Vagina (tissue), 2 donors: Measurements from ENCODE around the gene PIP5K1B. TPM values are rescaled to one million over a fixed set of nuclear protein-coding genes. Genes with fewer than 3 reads are reported as not detected.

ENCODE experiments used
- DNase-seq, 2 donors: peaks; one replicate each; pipeline ENCODE4 v3.0.0-alpha.2; 2017; ENCODE audit errors: extremely low spot score in 2 of 2
- H3K27ac ChIP-seq: fragments of 200-600 bp; sonication (generic); one replicate; pipeline ENCODE4 v1.5.1; 2019
- H3K27me3 ChIP-seq: fragments of 200-600 bp; sonication (generic); one replicate; pipeline ENCODE4 v1.5.1; 2019
- H3K36me3 ChIP-seq, 2 donors: fragments of 200-600 bp; sonication (generic); one replicate each; pipeline ENCODE4 v1.5.1; 2017 to 2019
- H3K4me1 ChIP-seq: fragments of 200-600 bp; sonication (generic); one replicate; pipeline ENCODE4 v1.5.1; 2019
- H3K4me3 ChIP-seq, 2 donors: fragments of 200-600 bp; sonication (generic); 1 replicate in 1 of 2; 2 replicates in 1 of 2; pipeline ENCODE4 v1.5.1; 2016 to 2019
- H3K9me3 ChIP-seq: fragments of 200-600 bp; sonication (generic); one replicate; pipeline ENCODE4 v1.5.1; 2019
- CTCF ChIP-seq, 3 experiments: fragments of 450-650 bp in 2 of 3; fragments of 200-600 bp in 1 of 3; sonication (generic) in 1 of 3; IDR thresholded peaks; one replicate each; pipeline ENCODE4 v1.5.1; 2017 to 2019; ENCODE audit warnings: antibody characterized with exemption in 3 of 3, mild to moderate bottlenecking in 2 of 3, moderate library complexity in 2 of 3
- POLR2A ChIP-seq, 2 donors: fragments of 450-650 bp; IDR thresholded peaks; one replicate each; pipeline ENCODE4 v1.6.1; 2017; ENCODE audit warnings: antibody characterized with exemption in 2 of 2, mild to moderate bottlenecking in 2 of 2, moderate library complexity in 2 of 2
- POLR2AphosphoS5 ChIP-seq, 2 donors: sonication (generic); formaldehyde crosslinking; IDR thresholded peaks; one replicate each; pipeline ENCODE4 v1.9.0; 2017; ENCODE audit warnings: antibody characterized with exemption in 2 of 2, mild to moderate bottlenecking in 2 of 2, low read depth in 1 of 2; ENCODE audit not compliant: insufficient read depth in 1 of 2
- intact Hi-C: fragments of 100-400 bp; cut with DNase I; formaldehyde crosslinking; loops from one replicate; pipeline ENCODE4 v1.15.1; 2023
- total RNA-seq: library from RNA; depleted of rRNA; stranded (reverse); fragments of >200 nt; gene quantifications from one replicate; pipeline ENCODE4 v1.2.3, GENCODE V29; 2016

PIP5K1B gene
- total RNA-seq, 1 donor from 2014 or later = 2.9 TPM

DNA sequence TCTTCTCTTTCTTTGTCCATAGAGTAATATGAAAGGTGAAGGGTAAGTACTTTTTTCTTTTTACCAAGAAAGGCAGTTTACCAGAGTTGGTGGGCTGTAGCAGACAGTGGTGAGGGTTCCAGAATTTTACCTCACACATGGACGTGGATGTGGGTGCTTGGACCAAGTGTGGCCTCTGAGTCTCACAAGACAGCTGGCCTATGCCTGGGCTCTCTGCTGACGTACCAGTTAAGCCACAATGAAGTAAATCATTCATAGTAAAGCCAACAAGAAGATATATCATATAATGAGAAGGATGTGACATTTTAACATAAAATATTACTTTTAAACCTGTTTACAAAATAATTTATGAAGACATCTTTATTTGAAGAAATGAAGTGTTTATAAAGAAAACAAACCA lies 202.9 kb downstream of the PIP5K1B start:
- Histone ChIP-seq H3K27me3 (no peaks in the 10 kb centered on the region), H3K4me1 (no peaks in the 10 kb centered on the region), H3K9me3 (no peaks in the 10 kb centered on the region), H3K27ac (no peak overlapping the region), H3K36me3 (no peaks in the 10 kb centered on the region), H3K4me3 (no peak overlapping the region)
- intact Hi-C loops = no loop called here
- DNase-seq = no peak
- TF ChIP-seq POLR2AphosphoS5 (IDR thresholded peaks at IDR 0.05; ENCODE audit: insufficient read depth in 1 of 2, low read depth in 1 of 2) (no peak), CTCF (IDR thresholded peaks at IDR 0.05) (no peak), POLR2A (IDR thresholded peaks at IDR 0.05) (no peak)

DNA sequence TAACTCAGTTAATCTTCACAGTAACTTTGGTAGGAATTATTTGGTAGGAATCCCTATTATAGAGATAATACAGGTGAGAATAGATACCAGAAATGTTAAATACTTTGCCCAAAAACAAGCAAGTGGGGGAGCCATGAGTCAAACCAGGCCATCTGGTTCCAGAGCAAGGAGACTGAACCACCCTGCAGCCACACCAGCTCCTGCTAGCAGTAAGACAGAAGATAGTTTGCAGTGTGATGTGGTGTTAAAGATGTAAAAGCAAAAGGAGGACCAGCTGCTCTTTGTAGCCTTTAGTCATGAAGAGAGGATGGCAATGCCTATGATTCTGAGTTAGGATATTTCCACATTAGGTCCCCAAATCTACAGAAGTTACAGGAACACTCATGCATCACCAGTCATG lies 207.5 kb downstream of the PIP5K1B start:
- TF ChIP-seq CTCF (IDR thresholded peaks at IDR 0.05) = no peak
- no peak for TF ChIP-seq POLR2A (IDR thresholded peaks at IDR 0.05)
- TF ChIP-seq POLR2AphosphoS5 (IDR thresholded peaks at IDR 0.05; ENCODE audit: insufficient read depth in 1 of 2, low read depth in 1 of 2) = no peak
- intact Hi-C loops = no loop called here
- Histone ChIP-seq H3K36me3 (no peaks in the 10 kb centered on the region), H3K9me3 (no peaks in the 10 kb centered on the region), H3K27ac (no peak overlapping the region), H3K27me3 (no peaks in the 10 kb centered on the region), H3K4me3 (no peak overlapping the region), H3K4me1 (no peaks in the 10 kb centered on the region)
- no peak for DNase-seq

DNA sequence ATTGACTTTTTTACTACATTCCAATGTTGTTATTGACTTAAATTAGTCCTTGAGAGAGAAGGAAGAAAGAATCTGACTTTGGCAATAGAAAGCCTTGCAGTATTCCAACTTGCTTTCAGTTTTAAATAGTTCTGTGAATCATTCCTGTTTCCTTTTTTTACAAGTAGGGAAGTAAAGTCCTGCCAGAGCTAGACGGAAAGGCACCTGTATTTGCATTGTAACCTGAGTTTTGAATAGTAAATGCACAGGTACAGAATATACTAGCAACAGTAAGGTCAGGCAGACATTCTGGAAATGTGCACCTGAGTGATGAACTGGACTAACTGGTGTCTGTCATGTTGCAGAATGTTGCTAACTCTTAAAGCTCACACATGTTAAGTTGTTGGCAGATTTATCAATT lies 208.0 kb downstream of the PIP5K1B start:
- Histone ChIP-seq H3K36me3 (no peaks in the 10 kb centered on the region), H3K4me3 (no peak overlapping the region), H3K9me3 (no peaks in the 10 kb centered on the region), H3K27ac (no peak overlapping the region), H3K4me1 (no peaks in the 10 kb centered on the region), H3K27me3 (no peaks in the 10 kb centered on the region)
- no peak for DNase-seq
- no peak for TF ChIP-seq CTCF (IDR thresholded peaks at IDR 0.05)
- intact Hi-C loops = no loop called here

- no peak overlapping the region for H3K27ac ChIP-seq
- H3K4me1 ChIP-seq = no peaks in the 10 kb centered on the region
- intact Hi-C loops = no loop called here
- H3K27me3 ChIP-seq = no peaks in the 10 kb centered on the region
- no peak for DNase-seq
- no peak overlapping the region for H3K4me3 ChIP-seq
- TF ChIP-seq POLR2AphosphoS5 (IDR thresholded peaks at IDR 0.05; ENCODE audit: insufficient read depth in 1 of 2, low read depth in 1 of 2) = no peak
- TF ChIP-seq CTCF (IDR thresholded peaks at IDR 0.05) = no peak
- TF ChIP-seq POLR2A (IDR thresholded peaks at IDR 0.05) = no peak
- H3K9me3 ChIP-seq = no peaks in the 10 kb centered on the region
- no peaks in the 10 kb centered on the region for H3K36me3 ChIP-seq
Measured at GRCh38 chr9:68914751-68915150, 209.7 kb downstream of the PIP5K1B start.

GRCh38 chr9:68919661-68920060 lies 214.6 kb downstream of the PIP5K1B start:
- Histone ChIP-seq H3K36me3 (no peaks in the 10 kb centered on the region), H3K4me3 (no peak overlapping the region), H3K27ac (no peak overlapping the region), H3K4me1 (no peaks in the 10 kb centered on the region), H3K27me3 (no peaks in the 10 kb centered on the region), H3K9me3 (no peaks in the 10 kb centered on the region)
- no peak for TF ChIP-seq POLR2AphosphoS5 (IDR thresholded peaks at IDR 0.05; ENCODE audit: insufficient read depth in 1 of 2, low read depth in 1 of 2)
- no peak for TF ChIP-seq CTCF (IDR thresholded peaks at IDR 0.05)
- no peak for TF ChIP-seq POLR2A (IDR thresholded peaks at IDR 0.05)
- no peak for DNase-seq
- intact Hi-C loops = no loop called here
